Right ventricle myocardium inferior (tissue), 1 donor: ENCODE results near the gene CAPN3. TPM values are rescaled to one million over a fixed set of nuclear protein-coding genes. Genes with fewer than 3 reads are reported as not detected.

Source experiments
- ATAC-seq: fragments of 200-7000 bp; cut with Tn5 transposase; one replicate; pipeline ENCODE4 v1.9.1; 2020; ENCODE audit warnings: mild to moderate bottlenecking, moderate library complexity
- DNase-seq: peaks from one replicate; pipeline ENCODE4 v3.0.0; 2021; ENCODE audit errors: missing footprints
- intact Hi-C: fragments of 100-400 bp; cut with DNase I; formaldehyde crosslinking; loops from one replicate; pipeline ENCODE4 v1.11.0; 2022
- total RNA-seq: library from RNA; stranded (reverse); fragmentation: NEBNext Ultra II Directional; extraction: Animal tissue kit (Norgen Biotek cat#: 25700); gene quantifications from one replicate; pipeline ENCODE4 v1.2.1, GENCODE V29; 2021
- donor health status: DM: no; HTN: yes; CAD: no; lungs with severe emphysema.

The CAPN3 gene
- total RNA-seq, 1 donor from 2014 or later = 3.4 TPM

DNA sequence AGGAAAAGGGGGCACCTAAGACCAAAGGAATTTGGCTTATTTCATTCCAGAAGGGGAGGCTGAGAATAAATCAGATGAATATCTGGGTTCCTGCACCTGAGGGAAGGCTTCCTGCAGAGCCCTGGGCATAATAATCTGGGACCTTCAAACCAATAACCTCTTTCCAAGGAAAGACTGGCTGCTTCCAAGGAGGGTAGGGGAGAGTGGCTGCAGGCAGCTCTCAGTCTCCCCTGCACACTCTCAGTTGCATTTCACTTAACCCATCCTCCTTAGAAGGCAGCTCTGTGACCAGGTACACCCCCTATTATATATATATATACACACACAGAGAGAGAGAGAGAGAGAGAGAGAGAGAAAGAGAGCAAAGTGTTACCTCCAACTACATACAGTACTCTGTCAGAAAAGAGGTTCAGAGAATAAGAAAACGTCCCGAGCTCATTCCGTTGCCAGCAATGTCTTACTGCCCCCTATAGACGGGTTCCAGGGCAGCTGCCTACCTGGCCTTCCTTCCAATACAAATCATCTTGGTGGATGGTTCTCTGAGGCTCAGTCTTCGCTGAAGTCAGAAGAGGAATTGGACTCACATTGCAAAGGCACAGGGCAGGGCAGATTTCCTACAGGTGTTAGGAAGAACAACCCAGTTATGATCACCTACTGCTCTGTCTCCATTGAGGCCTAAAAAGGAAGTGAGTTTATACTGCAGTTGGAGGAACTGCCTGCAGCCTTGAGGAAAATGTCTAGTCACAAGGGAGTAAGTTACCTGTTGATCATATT is 26.1 kb downstream of the CAPN3 start:
- DNase-seq (no peak), ATAC-seq (peak; percentile 26)
- intact Hi-C loops = loop anchor here (5.0 kb wide), 1 partner anchor 113 kb away; the partner anchor contains the start of genes GANC and TMEM87A

GRCh38 chr15:42385980-42386700 is 26.8 kb downstream of the CAPN3 start:
- ATAC-seq (no peak), DNase-seq (no peak)
- intact Hi-C loops = loop anchor here (5.0 kb wide), 1 partner anchor 114 kb away; the partner anchor contains the start of genes GANC and TMEM87A

- DNase-seq (no peak), ATAC-seq (no peak)
- intact Hi-C loops = loop anchor here (5.0 kb wide), 1 partner anchor 115 kb away; the partner anchor contains the start of genes GANC and TMEM87A
These were observed 28.3 kb downstream of the CAPN3 start for GRCh38 chr15:42387603-42388002.

- ATAC-seq = no peak
- no peak for DNase-seq
- intact Hi-C loops = no loop called here
These were observed 33.2 kb downstream of the CAPN3 start for GRCh38 chr15:42392309-42393024.

DNA sequence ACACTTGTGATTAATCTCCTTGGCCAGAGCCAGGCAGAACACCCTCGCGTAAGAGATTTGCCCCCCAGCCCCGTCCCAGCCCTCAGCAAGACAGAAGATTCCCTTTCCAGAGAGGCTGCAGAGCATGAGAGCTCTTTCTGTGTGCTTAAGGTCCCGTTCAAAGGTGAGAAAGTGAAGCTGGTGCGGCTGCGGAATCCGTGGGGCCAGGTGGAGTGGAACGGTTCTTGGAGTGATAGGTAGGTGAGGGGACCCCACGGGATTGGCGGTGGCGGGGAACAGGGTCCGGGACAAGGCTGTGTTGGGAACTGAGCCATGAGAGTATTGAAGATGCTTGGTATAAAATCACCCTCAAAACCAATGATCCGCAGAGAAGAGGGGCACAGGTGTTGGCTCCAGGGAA is 34.8 kb downstream of the CAPN3 start:
- DNase-seq (no peak), ATAC-seq (no peak)
- intact Hi-C loops = no loop called here

- intact Hi-C loops = no loop called here
These were observed 36.5 kb downstream of the CAPN3 start for GRCh38 chr15:42395838-42396237.

DNA sequence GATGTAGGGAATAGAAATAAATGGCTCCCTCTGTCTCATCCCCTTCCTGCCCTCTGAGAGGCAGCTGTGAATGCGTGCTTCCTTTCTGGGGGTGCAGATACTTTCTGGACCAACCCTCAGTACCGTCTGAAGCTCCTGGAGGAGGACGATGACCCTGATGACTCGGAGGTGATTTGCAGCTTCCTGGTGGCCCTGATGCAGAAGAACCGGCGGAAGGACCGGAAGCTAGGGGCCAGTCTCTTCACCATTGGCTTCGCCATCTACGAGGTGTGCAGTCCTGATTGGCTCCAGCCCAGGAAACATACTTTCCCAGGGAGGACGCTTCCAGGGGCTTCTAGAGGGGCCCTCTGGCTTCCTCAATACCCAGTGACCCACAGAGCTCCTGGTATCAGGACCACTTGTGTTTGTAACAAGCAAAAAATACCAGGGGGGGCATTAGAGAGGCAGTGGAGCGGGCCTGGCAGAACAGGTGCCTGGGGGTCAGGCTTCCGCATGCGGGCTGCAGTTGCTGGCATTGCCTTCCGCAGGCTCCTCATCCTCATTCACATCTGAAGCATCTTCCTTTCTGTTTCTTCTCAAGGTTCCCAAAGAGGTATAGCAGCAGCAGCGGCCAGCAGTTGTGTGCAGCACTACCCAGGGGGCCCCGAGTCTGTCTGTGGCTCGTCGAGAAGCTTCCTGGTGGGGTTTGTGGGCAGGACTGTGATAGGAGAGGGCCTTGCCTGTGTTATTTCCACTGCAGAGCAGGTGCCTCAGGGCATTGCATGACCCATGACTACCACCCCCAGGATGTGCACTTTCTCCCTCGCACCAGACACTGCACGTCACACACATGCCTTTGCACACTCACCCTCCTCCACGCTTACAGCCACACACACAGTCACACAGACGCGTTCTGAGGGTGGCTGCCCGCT is 42.5 kb downstream of the CAPN3 start:
- no peak for ATAC-seq
- intact Hi-C loops = no loop called here
- DNase-seq = no peak

More at GRCh38 chr15:42395838-42396237, 36.5 kb downstream of the CAPN3 start:
- no peak for DNase-seq
- no peak for ATAC-seq

DNA sequence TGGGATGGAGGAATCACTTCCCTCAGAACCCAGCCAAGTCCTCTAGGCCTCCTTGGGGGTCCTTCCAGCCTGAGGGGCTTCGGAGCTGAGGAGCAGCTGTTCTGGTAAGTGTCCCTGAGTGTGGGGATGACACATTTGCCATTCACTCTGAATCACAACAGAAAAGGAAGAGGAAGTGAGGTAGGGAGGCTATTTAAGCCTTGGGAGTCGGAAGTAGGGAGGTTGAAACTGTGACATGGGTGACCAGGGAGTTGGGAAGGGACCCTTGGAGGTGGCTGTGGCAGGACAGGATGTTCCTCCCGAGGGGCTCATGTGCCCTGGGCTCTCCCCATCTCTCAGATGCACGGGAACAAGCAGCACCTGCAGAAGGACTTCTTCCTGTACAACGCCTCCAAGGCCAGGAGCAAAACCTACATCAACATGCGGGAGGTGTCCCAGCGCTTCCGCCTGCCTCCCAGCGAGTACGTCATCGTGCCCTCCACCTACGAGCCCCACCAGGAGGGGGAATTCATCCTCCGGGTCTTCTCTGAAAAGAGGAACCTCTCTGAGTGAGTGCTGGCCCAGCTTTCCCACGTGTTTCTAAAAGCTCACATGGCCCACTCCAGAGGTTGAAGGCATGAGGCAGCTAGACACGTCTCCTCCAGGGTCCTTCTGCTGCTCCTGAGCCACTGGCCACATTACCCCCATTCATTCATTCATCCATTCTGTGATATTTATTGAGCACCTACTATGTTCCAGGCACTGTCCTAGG is 43.3 kb downstream of the CAPN3 start:
- no peak for ATAC-seq
- no peak for DNase-seq
- intact Hi-C loops = no loop called here

GRCh38 chr15:42403389-42403788 is 44.1 kb downstream of the CAPN3 start:
- ATAC-seq (no peak), DNase-seq (no peak)
- intact Hi-C loops = no loop called here

DNA sequence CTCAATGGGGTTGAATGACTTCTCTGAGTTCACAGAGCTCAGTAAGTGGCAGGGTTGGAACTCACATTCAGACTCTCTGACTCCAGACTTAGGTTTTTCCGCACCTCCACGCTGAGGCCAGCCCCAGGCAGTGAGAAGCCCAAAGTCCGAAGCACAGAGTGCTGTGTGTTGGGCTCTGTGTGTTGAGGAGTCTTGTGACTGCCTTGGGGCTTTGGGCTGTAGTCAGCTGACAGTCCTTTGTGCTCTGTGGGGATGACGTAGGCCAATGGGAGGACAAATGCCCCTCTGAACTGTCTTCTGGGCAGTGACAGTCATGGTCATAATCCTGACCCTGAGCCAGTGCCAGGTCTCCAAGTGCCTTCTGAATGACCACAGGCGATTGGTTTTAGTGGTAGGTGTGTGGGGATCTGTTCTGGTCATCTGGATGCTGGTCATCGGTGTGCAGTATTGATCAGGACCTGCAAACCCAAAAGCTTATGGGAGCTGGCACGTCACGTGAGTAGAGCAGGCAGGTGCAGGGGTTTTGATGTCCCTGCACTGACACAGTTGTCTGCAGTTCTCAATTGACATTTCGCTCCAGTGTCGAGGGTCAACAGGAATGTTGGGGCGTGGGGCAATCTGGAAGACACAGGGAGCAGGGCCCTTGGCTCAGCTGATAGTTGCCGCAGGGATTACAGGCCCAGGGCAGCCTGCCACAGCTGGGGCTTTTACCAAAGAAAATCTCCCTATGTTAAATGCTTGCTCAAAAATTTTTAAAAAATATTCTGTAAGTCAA is 45.3 kb downstream of the CAPN3 start:
- no peak for DNase-seq
- intact Hi-C loops = no loop called here
- no peak for ATAC-seq

GRCh38 chr15:42405863-42406482 is 46.7 kb downstream of the CAPN3 start:
- intact Hi-C loops = no loop called here
- ATAC-seq = no peak
- no peak for DNase-seq

- DNase-seq (no peak), ATAC-seq (no peak)
- intact Hi-C loops = no loop called here
These were observed 48.9 kb downstream of the CAPN3 start for GRCh38 chr15:42408178-42408577.

DNA sequence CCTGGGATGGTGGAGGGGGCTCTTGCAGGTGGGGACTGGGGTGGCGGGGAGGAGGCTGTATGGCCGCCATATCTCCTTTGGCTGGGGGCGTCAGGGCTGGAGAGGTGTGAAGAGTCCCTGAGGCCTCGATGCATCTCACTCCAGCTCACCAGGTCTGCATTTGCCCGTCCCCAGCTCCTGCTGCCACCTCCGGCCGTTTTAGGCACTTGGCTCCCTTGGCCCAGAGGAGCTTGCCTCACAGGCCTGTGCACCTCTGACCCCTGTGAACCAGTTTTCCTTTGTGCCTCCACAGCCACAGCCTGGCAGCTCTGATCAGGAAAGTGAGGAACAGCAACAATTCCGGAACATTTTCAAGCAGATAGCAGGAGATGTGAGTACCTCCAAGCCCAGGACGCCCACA is 49.7 kb downstream of the CAPN3 start:
- DNase-seq (no peak), ATAC-seq (no peak)
- intact Hi-C loops = no loop called here

- intact Hi-C loops = no loop called here
- DNase-seq (no peak), ATAC-seq (no peak)
These were observed 52.6 kb downstream of the CAPN3 start for GRCh38 chr15:42411884-42412283.

DNA sequence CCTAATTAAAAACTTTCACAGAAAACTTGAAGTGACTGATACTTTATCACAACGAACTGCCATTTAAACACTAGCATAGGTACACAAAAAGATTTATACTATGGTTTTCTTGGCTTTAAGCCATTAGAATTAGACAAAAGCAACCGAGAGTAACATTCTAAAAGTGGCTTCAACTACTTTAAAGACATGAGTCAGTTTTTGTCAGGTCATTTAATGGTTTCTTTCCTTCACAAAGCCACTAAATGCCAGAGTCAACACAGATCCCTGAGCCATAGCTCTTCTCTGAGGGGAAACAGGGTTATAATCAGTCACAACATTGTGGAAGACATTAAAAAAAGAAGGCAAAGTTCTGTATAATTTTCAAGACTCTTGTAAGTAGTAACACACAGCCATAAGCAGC is 54.6 kb downstream of the CAPN3 start:
- intact Hi-C loops = no loop called here
- DNase-seq (no peak), ATAC-seq (no peak)

- intact Hi-C loops = no loop called here
- no peak for DNase-seq
- ATAC-seq = no peak
These were observed 60.1 kb downstream of the CAPN3 start for GRCh38 chr15:42419369-42419768.

DNA sequence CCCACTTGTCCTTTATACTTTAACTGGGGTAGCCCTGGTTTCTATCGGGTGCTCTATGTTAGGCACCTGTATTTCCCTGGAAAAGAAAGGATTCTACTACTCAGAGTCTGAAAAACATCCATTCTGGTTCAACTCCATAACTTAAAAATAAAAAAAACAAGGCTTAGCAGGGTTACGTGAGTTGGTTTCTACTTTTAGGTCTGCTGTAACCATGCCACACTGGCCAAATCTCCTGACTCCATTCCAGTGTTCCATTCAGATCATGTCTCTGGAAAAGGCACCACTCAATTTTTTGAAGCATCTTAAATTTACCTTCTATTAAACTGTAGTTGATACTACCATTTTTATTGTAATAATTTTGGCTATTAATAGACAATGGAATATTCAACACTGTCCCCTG is 62.1 kb downstream of the CAPN3 start:
- DNase-seq = no peak

More for the DNA sequence above, 62.1 kb downstream of the CAPN3 start:
- intact Hi-C loops = loop anchor here (10.0 kb wide), 1 partner anchor 257 kb away; no protein-coding TSS in a partner anchor
- ATAC-seq = no peak
